Ishikawa (cell line): ENCODE measurements around the gene TNRC6C.

Experiments used
- EP300 ChIP-seq: IDR thresholded peaks from 2 replicates; pipeline ENCODE4 v1.6.1; 2012; ENCODE audit warnings: borderline replicate concordance
- RAD21 ChIP-seq: IDR thresholded peaks from 2 replicates; pipeline ENCODE4 v1.6.1; 2012; ENCODE audit warnings: low read depth
- TCF12 ChIP-seq: IDR thresholded peaks from 2 replicates; pipeline ENCODE4 v1.6.1; 2012; ENCODE audit warnings: low read depth
- TEAD4 ChIP-seq: IDR thresholded peaks from 2 replicates; pipeline ENCODE4 v1.6.1; 2012
- YY1 ChIP-seq: IDR thresholded peaks from 2 replicates; pipeline ENCODE4 v1.6.1; 2012; ENCODE audit warnings: low read depth
- ZBTB7A ChIP-seq: IDR thresholded peaks from 2 replicates; pipeline ENCODE4 v1.6.1; 2012; ENCODE audit warnings: low read depth
- TF ChIP-seq, protein P1 (sequence below): IDR thresholded peaks from 2 replicates; pipeline ENCODE4 v1.6.1; 2012; ENCODE audit warnings: low read depth, mild to moderate bottlenecking

- TF ChIP-seq TEAD4, result no peak
- no peak for TF ChIP-seq EP300
- TF ChIP-seq TCF12, result no peak
- no peak for TF ChIP-seq YY1
- TF ChIP-seq, protein P1, sequence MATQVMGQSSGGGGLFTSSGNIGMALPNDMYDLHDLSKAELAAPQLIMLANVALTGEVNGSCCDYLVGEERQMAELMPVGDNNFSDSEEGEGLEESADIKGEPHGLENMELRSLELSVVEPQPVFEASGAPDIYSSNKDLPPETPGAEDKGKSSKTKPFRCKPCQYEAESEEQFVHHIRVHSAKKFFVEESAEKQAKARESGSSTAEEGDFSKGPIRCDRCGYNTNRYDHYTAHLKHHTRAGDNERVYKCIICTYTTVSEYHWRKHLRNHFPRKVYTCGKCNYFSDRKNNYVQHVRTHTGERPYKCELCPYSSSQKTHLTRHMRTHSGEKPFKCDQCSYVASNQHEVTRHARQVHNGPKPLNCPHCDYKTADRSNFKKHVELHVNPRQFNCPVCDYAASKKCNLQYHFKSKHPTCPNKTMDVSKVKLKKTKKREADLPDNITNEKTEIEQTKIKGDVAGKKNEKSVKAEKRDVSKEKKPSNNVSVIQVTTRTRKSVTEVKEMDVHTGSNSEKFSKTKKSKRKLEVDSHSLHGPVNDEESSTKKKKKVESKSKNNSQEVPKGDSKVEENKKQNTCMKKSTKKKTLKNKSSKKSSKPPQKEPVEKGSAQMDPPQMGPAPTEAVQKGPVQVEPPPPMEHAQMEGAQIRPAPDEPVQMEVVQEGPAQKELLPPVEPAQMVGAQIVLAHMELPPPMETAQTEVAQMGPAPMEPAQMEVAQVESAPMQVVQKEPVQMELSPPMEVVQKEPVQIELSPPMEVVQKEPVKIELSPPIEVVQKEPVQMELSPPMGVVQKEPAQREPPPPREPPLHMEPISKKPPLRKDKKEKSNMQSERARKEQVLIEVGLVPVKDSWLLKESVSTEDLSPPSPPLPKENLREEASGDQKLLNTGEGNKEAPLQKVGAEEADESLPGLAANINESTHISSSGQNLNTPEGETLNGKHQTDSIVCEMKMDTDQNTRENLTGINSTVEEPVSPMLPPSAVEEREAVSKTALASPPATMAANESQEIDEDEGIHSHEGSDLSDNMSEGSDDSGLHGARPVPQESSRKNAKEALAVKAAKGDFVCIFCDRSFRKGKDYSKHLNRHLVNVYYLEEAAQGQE, result no peak
- TF ChIP-seq RAD21, result no peak
- no peak for TF ChIP-seq ZBTB7A
Observed at GRCh38 chr17:78118801-78119241, 160.3 kb downstream of the TNRC6C start.
